ENCODE data around the gene MKLN1.

Gene MKLN1

DNA sequence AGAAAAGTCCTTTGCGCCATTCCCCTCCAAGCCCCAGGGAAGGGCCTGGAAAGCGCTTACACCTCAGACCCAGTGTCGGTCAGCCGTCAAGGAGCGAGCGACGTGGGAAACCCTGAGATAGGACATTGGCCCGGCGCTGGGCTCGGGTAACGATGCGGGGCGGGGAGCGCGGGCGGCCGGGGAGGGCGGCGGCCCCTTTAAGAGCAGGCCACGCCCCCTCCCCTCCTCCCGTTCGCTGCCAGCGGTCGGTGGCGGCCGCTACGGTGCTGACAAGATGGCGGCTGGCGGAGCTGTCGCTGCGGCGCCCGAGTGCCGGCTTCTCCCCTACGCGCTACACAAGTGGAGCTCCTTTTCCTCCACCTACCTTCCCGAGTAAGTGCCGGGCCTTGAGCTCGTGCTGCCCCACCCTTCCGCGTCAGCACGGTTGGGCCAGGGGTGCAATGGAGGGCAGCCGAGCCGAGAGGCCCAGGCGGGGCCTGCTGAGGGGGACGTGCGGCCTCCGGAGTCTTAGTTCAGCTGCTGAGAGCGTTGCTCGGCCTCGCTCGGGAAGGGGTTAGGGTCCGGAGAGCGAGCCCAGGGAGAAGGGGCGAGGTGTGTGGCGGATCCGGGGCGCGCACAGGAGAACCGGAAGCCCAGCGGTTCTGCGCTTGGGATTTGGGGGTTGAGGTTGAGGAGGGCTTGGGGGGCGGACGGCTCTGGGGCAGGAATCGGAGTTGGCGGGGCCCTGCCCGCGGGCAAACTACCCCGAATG is at the start of gene MKLN1:
Gene MKLN1 (plus strand): TSS at position 251 of the 751 bp plus-strand sequence. CDS start 24 bp downstream, at position 275.
- no peak for TF ChIP-seq CTCF (IDR thresholded peaks at IDR 0.05; ENCODE audit: insufficient read depth, missing control alignments)
- FAIRE-seq (no peak), DNase-seq (ENCODE audit: insufficient read length, low spot score) (peak; percentile 84)

GRCh38 chr7:131279044-131279443 is 48.6 kb upstream of the MKLN1 start:
- TF ChIP-seq CTCF (IDR thresholded peaks at IDR 0.05; ENCODE audit: insufficient read depth, missing control alignments) = no peak
- FAIRE-seq = no peak
- no peak for DNase-seq (ENCODE audit: insufficient read length, low spot score)

DNA sequence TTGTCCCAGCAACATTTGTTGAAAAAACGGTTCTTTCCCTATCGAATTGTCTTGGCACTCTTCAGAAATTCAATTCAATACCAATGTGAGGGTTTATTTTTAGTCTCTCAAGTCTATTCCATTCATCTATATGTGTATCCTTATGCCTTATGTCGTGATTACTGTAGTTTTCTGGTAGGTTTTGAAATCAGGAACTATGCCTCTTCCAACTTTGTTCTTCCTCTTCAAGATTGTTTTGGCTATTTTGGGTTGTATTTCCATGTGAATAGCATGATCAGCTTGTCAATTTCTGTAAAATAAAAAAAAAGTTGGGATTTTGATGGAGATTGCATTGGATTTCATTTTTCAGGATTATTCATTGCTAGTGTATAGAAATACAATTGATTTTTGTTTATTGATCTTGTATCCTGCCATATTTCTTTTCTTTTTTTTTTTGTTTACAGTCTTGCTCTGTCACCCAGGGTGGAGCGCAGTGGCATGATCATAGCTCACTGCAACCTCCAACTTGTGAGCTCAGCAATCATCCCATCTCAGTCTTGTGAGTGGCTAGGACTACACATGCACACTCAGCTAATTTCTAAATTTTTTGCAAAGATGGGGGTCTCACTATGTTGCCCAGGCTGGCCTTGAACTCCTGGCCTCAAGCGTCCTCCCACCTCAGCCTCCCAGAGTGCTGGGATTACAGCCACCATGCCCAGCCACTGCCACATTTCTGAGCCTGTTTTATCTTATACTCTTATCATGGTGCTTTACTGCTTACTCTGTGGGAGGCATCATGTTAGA is 46.2 kb upstream of the MKLN1 start:
- FAIRE-seq = no peak

GRCh38 chr7:131284702-131285419 is 42.8 kb upstream of the MKLN1 start:
- FAIRE-seq = no peak
- no peak for TF ChIP-seq CTCF (IDR thresholded peaks at IDR 0.05; ENCODE audit: insufficient read depth, missing control alignments)
- no peak for DNase-seq (ENCODE audit: insufficient read length, low spot score)

More for the DNA sequence above, 46.2 kb upstream of the MKLN1 start:
- TF ChIP-seq CTCF (IDR thresholded peaks at IDR 0.05; ENCODE audit: insufficient read depth, missing control alignments) = no peak
- no peak for DNase-seq (ENCODE audit: insufficient read length, low spot score)

DNA sequence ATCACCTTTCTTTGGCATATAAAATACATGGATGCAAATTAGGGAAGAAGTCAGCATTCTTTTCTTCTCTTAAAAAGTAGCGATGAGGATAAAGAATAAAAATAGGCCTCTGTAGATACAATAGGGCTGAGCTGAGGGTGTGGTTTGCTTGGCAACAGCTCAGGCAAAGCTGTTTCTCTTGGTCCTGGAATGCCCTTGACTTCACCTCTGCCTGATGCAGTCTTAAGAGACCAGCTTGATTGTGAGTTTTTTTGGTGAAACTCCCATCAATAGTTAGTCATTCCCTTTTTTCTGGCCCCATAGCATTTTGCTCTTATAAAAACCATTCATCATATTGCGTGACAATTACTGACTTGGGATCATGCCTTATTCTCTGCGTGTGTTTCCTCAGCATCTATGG is 42.1 kb upstream of the MKLN1 start:
- TF ChIP-seq CTCF (IDR thresholded peaks at IDR 0.05; ENCODE audit: insufficient read depth, missing control alignments) = no peak
- DNase-seq (ENCODE audit: insufficient read length, low spot score) = no peak
- FAIRE-seq = no peak

GRCh38 chr7:131288450-131288849 is 39.2 kb upstream of the MKLN1 start:
- DNase-seq (ENCODE audit: insufficient read length, low spot score) (no peak), FAIRE-seq (no peak)
- no peak for TF ChIP-seq CTCF (IDR thresholded peaks at IDR 0.05; ENCODE audit: insufficient read depth, missing control alignments)

Measured in D721Med (cell line).